Measurements from ENCODE around the gene SLC13A4. TPM values are rescaled to one million over a fixed set of nuclear protein-coding genes. Genes with fewer than 3 reads are reported as not detected.
A peak's percentile ranks its signal among the peaks of the same experiment; 100 is the strongest.

SLC13A4 gene
- total and polyA plus RNA-seq, 4 donors, result 0.01 to 0.17 (median 0.10) TPM

DNA sequence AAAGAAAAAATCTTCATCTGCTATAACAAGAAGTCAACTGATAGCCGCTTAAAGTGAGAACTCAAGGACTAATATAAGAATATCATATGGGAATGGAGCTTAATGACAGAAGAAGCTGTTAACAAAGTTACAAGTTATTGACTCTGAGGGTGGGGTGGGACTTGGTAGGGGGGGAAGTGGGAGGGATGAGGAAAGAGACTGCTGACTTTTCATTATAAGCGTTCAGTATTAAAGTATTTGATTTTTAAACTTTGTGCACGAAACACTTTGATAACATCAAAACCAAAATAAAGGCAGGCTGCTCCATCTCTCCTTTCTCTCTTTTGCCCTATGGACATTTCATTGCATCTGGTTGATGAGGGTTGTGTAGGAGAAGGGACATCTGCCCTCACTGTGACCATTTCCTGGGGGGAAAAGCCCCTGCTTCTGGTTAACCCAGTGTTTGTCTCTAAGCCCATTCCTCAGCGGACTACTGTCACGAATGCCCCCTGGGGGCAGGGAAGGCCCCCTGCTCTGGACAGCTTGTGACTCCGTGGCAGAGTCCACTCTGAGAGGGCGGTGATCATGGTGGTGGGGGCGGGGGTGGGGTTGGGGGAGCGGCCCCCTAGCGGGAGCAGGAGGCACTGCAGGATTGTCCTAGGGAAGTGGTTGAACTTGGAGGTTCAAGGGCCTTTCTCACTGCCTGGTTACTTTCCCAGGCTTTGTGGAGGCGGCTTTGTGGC is 17.4 kb downstream of the SLC13A4 start:
- Histone ChIP-seq H3K36me3 (ENCODE audit: control insufficient read depth in 4 of 4, insufficient read depth in 3 of 4, low read depth in 1 of 4, low read length in 3 of 4) (no peaks in the 10 kb centered on the region), H3K4me1 (ENCODE audit: control insufficient read depth in 4 of 4, insufficient read depth in 4 of 4, low read length in 3 of 4) (no peaks in the 10 kb centered on the region), H3K9me3 (ENCODE audit: control insufficient read depth in 4 of 4, low read length in 3 of 4) (no peaks in the 10 kb centered on the region), H3K9ac (ENCODE audit: low read depth in 1 of 2, low read length in 2 of 2) (no peak overlapping the region), H3K27ac (ENCODE audit: low read depth in 1 of 2, low read length in 2 of 2) (no peak overlapping the region), H3K4me3 (ENCODE audit: low read depth in 1 of 3, low read length in 3 of 3) (no peak overlapping the region), H3K27me3 (ENCODE audit: control insufficient read depth in 4 of 4, insufficient read depth in 4 of 4, low read length in 3 of 4) (no peaks in the 10 kb centered on the region)
- peak; percentile 47 for DNase-seq (ENCODE audit: low spot score)
- 39% methylated on average over 11 of the region's 11 CpGs for WGBS
- TF ChIP-seq, protein P1, sequence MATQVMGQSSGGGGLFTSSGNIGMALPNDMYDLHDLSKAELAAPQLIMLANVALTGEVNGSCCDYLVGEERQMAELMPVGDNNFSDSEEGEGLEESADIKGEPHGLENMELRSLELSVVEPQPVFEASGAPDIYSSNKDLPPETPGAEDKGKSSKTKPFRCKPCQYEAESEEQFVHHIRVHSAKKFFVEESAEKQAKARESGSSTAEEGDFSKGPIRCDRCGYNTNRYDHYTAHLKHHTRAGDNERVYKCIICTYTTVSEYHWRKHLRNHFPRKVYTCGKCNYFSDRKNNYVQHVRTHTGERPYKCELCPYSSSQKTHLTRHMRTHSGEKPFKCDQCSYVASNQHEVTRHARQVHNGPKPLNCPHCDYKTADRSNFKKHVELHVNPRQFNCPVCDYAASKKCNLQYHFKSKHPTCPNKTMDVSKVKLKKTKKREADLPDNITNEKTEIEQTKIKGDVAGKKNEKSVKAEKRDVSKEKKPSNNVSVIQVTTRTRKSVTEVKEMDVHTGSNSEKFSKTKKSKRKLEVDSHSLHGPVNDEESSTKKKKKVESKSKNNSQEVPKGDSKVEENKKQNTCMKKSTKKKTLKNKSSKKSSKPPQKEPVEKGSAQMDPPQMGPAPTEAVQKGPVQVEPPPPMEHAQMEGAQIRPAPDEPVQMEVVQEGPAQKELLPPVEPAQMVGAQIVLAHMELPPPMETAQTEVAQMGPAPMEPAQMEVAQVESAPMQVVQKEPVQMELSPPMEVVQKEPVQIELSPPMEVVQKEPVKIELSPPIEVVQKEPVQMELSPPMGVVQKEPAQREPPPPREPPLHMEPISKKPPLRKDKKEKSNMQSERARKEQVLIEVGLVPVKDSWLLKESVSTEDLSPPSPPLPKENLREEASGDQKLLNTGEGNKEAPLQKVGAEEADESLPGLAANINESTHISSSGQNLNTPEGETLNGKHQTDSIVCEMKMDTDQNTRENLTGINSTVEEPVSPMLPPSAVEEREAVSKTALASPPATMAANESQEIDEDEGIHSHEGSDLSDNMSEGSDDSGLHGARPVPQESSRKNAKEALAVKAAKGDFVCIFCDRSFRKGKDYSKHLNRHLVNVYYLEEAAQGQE (IDR thresholded peaks at IDR 0.05), result no peak
- no peak for TF ChIP-seq RAD21 (IDR thresholded peaks at IDR 0.05)
- TF ChIP-seq, protein P2, sequence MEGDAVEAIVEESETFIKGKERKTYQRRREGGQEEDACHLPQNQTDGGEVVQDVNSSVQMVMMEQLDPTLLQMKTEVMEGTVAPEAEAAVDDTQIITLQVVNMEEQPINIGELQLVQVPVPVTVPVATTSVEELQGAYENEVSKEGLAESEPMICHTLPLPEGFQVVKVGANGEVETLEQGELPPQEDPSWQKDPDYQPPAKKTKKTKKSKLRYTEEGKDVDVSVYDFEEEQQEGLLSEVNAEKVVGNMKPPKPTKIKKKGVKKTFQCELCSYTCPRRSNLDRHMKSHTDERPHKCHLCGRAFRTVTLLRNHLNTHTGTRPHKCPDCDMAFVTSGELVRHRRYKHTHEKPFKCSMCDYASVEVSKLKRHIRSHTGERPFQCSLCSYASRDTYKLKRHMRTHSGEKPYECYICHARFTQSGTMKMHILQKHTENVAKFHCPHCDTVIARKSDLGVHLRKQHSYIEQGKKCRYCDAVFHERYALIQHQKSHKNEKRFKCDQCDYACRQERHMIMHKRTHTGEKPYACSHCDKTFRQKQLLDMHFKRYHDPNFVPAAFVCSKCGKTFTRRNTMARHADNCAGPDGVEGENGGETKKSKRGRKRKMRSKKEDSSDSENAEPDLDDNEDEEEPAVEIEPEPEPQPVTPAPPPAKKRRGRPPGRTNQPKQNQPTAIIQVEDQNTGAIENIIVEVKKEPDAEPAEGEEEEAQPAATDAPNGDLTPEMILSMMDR (IDR thresholded peaks at IDR 0.05; ENCODE audit: low read depth, low read length, missing input control), result peak; percentile 21

DNA sequence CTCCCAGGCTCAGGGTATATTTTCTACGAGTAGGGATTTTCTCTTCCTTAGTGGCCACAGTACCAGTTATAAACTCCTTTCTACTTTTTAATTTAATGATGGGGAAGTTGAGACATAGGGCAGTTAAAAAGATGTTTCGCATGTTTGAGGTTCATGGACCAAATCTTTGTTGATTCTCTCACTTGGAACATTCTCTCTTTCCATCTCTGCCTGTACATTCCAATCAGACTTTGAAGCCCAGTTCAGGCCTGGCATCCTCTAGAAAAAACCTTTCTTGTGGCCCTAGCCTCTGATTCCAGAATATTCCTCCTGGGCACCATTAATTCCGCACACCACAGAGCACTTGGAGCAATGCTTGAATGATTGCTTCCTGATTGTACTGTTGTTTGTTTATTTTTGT is 18.5 kb downstream of the SLC13A4 start:
- no peak for TF ChIP-seq JUND (IDR thresholded peaks at IDR 0.05)
- TF ChIP-seq HNF4A (conservative IDR thresholded peaks at IDR 0.05), result no peak
- TF ChIP-seq HNF4G (IDR thresholded peaks at IDR 0.05), result no peak
- no peak for TF ChIP-seq RXRA (IDR thresholded peaks at IDR 0.05)
- no peak for TF ChIP-seq NR2F2 (IDR thresholded peaks at IDR 0.05)
- no peak for TF ChIP-seq FOXA1 (IDR thresholded peaks at IDR 0.05)
- WGBS, result 94% methylated on average over 3 of the region's 3 CpGs

DNA sequence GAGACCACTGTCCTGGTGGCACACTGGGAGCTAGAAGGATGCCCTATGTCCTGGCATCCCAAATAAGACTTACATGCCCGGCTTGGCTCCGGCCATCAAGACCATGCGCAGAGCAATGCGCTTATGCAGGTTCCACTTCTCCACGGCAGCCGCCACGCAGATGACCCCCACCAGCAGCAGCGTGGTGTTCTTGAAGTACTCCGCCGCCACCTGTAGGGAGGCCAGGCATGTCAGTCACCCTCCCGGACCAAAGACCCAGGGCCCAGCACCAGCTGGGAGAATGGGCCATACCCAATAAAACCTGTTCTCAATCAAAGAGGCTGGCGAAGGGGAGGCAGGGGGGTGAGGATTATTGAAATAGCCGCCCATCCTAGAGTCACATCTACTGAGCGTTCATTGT is 19.9 kb downstream of the SLC13A4 start:
- 91% methylated on average over 14 of the region's 14 CpGs for WGBS
- Histone ChIP-seq H3K9me3 (ENCODE audit: control insufficient read depth in 4 of 4, low read length in 3 of 4) (no peaks in the 10 kb centered on the region), H3K9ac (ENCODE audit: low read depth in 1 of 2, low read length in 2 of 2) (no peak overlapping the region)
- TF ChIP-seq GABPA (IDR thresholded peaks at IDR 0.05 in 1 of 2, conservative IDR thresholded peaks at IDR 0.05 in 1 of 2), result no peak
- TF ChIP-seq, protein P3, sequence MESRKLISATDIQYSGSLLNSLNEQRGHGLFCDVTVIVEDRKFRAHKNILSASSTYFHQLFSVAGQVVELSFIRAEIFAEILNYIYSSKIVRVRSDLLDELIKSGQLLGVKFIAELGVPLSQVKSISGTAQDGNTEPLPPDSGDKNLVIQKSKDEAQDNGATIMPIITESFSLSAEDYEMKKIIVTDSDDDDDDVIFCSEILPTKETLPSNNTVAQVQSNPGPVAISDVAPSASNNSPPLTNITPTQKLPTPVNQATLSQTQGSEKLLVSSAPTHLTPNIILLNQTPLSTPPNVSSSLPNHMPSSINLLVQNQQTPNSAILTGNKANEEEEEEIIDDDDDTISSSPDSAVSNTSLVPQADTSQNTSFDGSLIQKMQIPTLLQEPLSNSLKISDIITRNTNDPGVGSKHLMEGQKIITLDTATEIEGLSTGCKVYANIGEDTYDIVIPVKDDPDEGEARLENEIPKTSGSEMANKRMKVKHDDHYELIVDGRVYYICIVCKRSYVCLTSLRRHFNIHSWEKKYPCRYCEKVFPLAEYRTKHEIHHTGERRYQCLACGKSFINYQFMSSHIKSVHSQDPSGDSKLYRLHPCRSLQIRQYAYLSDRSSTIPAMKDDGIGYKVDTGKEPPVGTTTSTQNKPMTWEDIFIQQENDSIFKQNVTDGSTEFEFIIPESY (IDR thresholded peaks at IDR 0.05), result no peak
- TF ChIP-seq, protein P2 (IDR thresholded peaks at IDR 0.05; ENCODE audit: low read depth, low read length, missing input control), result no peak
- TF ChIP-seq JUND (IDR thresholded peaks at IDR 0.05), result no peak
- TF ChIP-seq YY1 (IDR thresholded peaks at IDR 0.05), result no peak
- TF ChIP-seq, protein P1 (IDR thresholded peaks at IDR 0.05), result no peak
- no peak for TF ChIP-seq HNF4G (IDR thresholded peaks at IDR 0.05)
- no peak for TF ChIP-seq RAD21 (IDR thresholded peaks at IDR 0.05)

More for the DNA sequence above, 18.5 kb downstream of the SLC13A4 start:
- DNase-seq (ENCODE audit: low spot score), result no peak
- H3K4me3 ChIP-seq (ENCODE audit: low read depth in 1 of 3, low read length in 3 of 3), result no peak overlapping the region
- no peaks in the 10 kb centered on the region for H3K9me3 ChIP-seq (ENCODE audit: control insufficient read depth in 4 of 4, low read length in 3 of 4)
- H3K9ac ChIP-seq (ENCODE audit: low read depth in 1 of 2, low read length in 2 of 2), result no peak overlapping the region
- H3K4me1 ChIP-seq (ENCODE audit: control insufficient read depth in 4 of 4, insufficient read depth in 4 of 4, low read length in 3 of 4), result no peaks in the 10 kb centered on the region
- no peak overlapping the region for H3K27ac ChIP-seq (ENCODE audit: low read depth in 1 of 2, low read length in 2 of 2)
- H3K27me3 ChIP-seq (ENCODE audit: control insufficient read depth in 4 of 4, insufficient read depth in 4 of 4, low read length in 3 of 4), result no peaks in the 10 kb centered on the region
- H3K36me3 ChIP-seq (ENCODE audit: control insufficient read depth in 4 of 4, insufficient read depth in 3 of 4, low read depth in 1 of 4, low read length in 3 of 4), result no peaks in the 10 kb centered on the region

More for the DNA sequence above, 19.9 kb downstream of the SLC13A4 start:
- Histone ChIP-seq H3K27ac (ENCODE audit: low read depth in 1 of 2, low read length in 2 of 2) (no peak overlapping the region), H3K4me1 (ENCODE audit: control insufficient read depth in 4 of 4, insufficient read depth in 4 of 4, low read length in 3 of 4) (no peaks in the 10 kb centered on the region), H3K27me3 (ENCODE audit: control insufficient read depth in 4 of 4, insufficient read depth in 4 of 4, low read length in 3 of 4) (no peaks in the 10 kb centered on the region), H3K36me3 (ENCODE audit: control insufficient read depth in 4 of 4, insufficient read depth in 3 of 4, low read depth in 1 of 4, low read length in 3 of 4) (no peaks in the 10 kb centered on the region), H3K4me3 (ENCODE audit: low read depth in 1 of 3, low read length in 3 of 3) (no peak overlapping the region)
- no peak for DNase-seq (ENCODE audit: low spot score)

Data from liver (tissue), 9 donors.